ENCODE data around the gene PIGO. TPM values are rescaled to one million over a fixed set of nuclear protein-coding genes. Genes with fewer than 3 reads are reported as not detected.
A peak's percentile ranks its signal among the peaks of the same experiment; 100 is the strongest.

PIGO gene
- total RNA-seq, 2 donors from 2014 or later = 29.6 to 34.9 TPM

- Histone ChIP-seq H3K4me3 (ENCODE audit: low read length) (peak within 1 kb of the TSS; percentile 100), H3K9me3 (ENCODE audit: control insufficient read depth, low read length) (no peaks in the 10 kb centered on the region), H3K9ac (ENCODE audit: extremely low read depth, low read length, poor library complexity, severe bottlenecking) (peak within 1 kb of the TSS; percentile 99), H3K4me1 (ENCODE audit: control insufficient read depth, insufficient read depth, low read length) (no peaks in the 10 kb centered on the region), H3K36me3 (ENCODE audit: control insufficient read depth, insufficient read depth, low read length) (peaks cover 78% of the 10 kb centered on the region), H3K27me3 (ENCODE audit: control insufficient read depth, insufficient read depth, low read length, poor library complexity, severe bottlenecking) (no peaks in the 10 kb centered on the region), H3K27ac (ENCODE audit: low read depth, low read length) (peak within 1 kb of the TSS; percentile 99)
- Mint-ChIP-seq H3K4me3 (peak within 1 kb of the TSS; percentile 97), H3K36me3 (ENCODE audit: low read depth) (peaks cover 69% of the 10 kb centered on the region), H3K4me1 (peaks cover 28% of the 10 kb centered on the region), H3K27ac (peak within 1 kb of the TSS; percentile 98), H3K9me3 (no peaks in the 10 kb centered on the region), H3K27me3 (ENCODE audit: insufficient read depth) (no peaks in the 10 kb centered on the region)
- no peak for TF ChIP-seq CTCF (conservative IDR thresholded peaks at IDR 0.05)
- 4 to 5% methylated on average over 48 to 54 of the region's 54 CpGs for WGBS, 2 experiments (ENCODE audit: insufficient coverage in 1 of 2, insufficient read length in 1 of 2)
- peak; percentile 99 for DNase-seq
These were observed 23.7 kb downstream of the PIGO start, which contains the start of gene VCP for GRCh38 chr9:35072461-35073278. Gene VCP (minus strand): TSS chr9:35072625. CDS start chr9:35072353, 272 bp downstream.

- peak; percentile 68 for TF ChIP-seq CTCF (conservative IDR thresholded peaks at IDR 0.05)
- H3K4me1 Mint-ChIP-seq = peaks cover 28% of the 10 kb centered on the region
- H3K27ac ChIP-seq (ENCODE audit: low read depth, low read length) = peak overlapping the region; percentile 99
- H3K27me3 Mint-ChIP-seq (ENCODE audit: insufficient read depth) = no peaks in the 10 kb centered on the region
- 0% methylated on average over 35 to 79 of the region's 79 CpGs for WGBS, 2 experiments (ENCODE audit: insufficient coverage in 1 of 2, insufficient read length in 1 of 2)
- H3K27me3 ChIP-seq (ENCODE audit: control insufficient read depth, insufficient read depth, low read length, poor library complexity, severe bottlenecking) = no peaks in the 10 kb centered on the region
- peaks cover 70% of the 10 kb centered on the region for H3K36me3 Mint-ChIP-seq (ENCODE audit: low read depth)
- no peaks in the 10 kb centered on the region for H3K4me1 ChIP-seq (ENCODE audit: control insufficient read depth, insufficient read depth, low read length)
- H3K9me3 Mint-ChIP-seq = no peaks in the 10 kb centered on the region
- H3K9me3 ChIP-seq (ENCODE audit: control insufficient read depth, low read length) = no peaks in the 10 kb centered on the region
- H3K9ac ChIP-seq (ENCODE audit: extremely low read depth, low read length, poor library complexity, severe bottlenecking) = peak overlapping the region; percentile 99
- peak overlapping the region; percentile 98 for H3K27ac Mint-ChIP-seq
- peak overlapping the region; percentile 100 for H3K4me3 ChIP-seq (ENCODE audit: low read length)
- peak overlapping the region; percentile 97 for H3K4me3 Mint-ChIP-seq
- peak; percentile 92 for DNase-seq
- H3K36me3 ChIP-seq (ENCODE audit: control insufficient read depth, insufficient read depth, low read length) = peaks cover 80% of the 10 kb centered on the region
These were observed 24.5 kb downstream of the PIGO start for GRCh38 chr9:35071814-35072460.

- peak overlapping the region; percentile 99 for H3K9ac ChIP-seq (ENCODE audit: extremely low read depth, low read length, poor library complexity, severe bottlenecking)
- no peaks in the 10 kb centered on the region for H3K9me3 Mint-ChIP-seq
- H3K36me3 Mint-ChIP-seq (ENCODE audit: low read depth) = peaks cover 73% of the 10 kb centered on the region
- no peak for TF ChIP-seq CTCF (conservative IDR thresholded peaks at IDR 0.05)
- peak overlapping the region; percentile 97 for H3K4me3 Mint-ChIP-seq
- WGBS, 2 experiments (ENCODE audit: insufficient coverage in 1 of 2, insufficient read length in 1 of 2) = 2 to 4% methylated on average over 18 to 20 of the region's 20 CpGs
- peaks cover 28% of the 10 kb centered on the region for H3K4me1 Mint-ChIP-seq
- H3K4me3 ChIP-seq (ENCODE audit: low read length) = peak overlapping the region; percentile 100
- peak overlapping the region; percentile 98 for H3K27ac Mint-ChIP-seq
- no peak for DNase-seq
- H3K36me3 ChIP-seq (ENCODE audit: control insufficient read depth, insufficient read depth, low read length) = peaks cover 80% of the 10 kb centered on the region
- no peaks in the 10 kb centered on the region for H3K4me1 ChIP-seq (ENCODE audit: control insufficient read depth, insufficient read depth, low read length)
- H3K9me3 ChIP-seq (ENCODE audit: control insufficient read depth, low read length) = no peaks in the 10 kb centered on the region
- H3K27ac ChIP-seq (ENCODE audit: low read depth, low read length) = peak overlapping the region; percentile 99
- H3K27me3 Mint-ChIP-seq (ENCODE audit: insufficient read depth) = no peaks in the 10 kb centered on the region
- H3K27me3 ChIP-seq (ENCODE audit: control insufficient read depth, insufficient read depth, low read length, poor library complexity, severe bottlenecking) = no peaks in the 10 kb centered on the region
These were observed 25.3 kb downstream of the PIGO start for GRCh38 chr9:35070823-35071813.
